Measurements from ENCODE around the gene C5orf15.

The C5orf15 gene

DNA sequence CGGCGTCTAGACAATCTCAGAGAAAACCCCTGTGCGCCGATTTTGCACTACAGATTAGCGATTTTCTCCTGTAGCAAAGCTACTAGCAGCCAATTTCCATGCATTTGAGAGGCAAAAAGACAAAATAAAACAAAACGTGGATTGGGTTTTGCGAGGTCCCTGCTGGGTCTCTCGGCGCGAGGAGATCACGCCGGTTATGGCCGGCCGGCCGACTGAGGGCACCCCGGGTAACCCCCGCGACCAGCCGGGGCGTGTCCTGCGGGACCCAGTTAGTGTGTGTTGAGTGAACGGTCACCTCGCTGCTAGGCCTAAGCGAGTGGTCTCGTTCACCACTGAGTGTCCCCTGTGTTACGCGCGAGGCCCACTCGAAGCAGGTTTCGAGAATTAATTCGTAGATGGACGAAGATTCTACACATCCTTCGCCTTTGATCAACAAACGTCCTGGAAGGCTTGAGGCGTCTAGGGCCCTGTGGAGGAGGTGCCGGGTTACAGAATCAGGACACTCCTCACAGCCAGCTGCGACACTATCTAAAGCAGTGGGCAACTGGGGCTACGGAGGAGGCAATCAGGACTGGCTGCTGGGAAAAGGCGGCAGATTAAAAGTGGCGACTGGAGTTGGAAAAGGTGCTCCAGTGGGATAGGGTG is 37.1 kb upstream of the C5orf15 start:
- Histone ChIP-seq H3K27me3 (ENCODE audit: insufficient read depth, poor library complexity, severe bottlenecking) (no peaks in the 10 kb centered on the region), H3K4me1 (ENCODE audit: insufficient read depth, poor library complexity, severe bottlenecking) (peaks cover 5% of the 10 kb centered on the region), H3K4me3 (ENCODE audit: severe bottlenecking) (peak overlapping the region; percentile 97), H3K27ac (ENCODE audit: poor library complexity, severe bottlenecking) (peak overlapping the region; percentile 85), H3K9me3 (ENCODE audit: severe bottlenecking) (no peaks in the 10 kb centered on the region), H3K36me3 (ENCODE audit: low read depth) (peaks cover 32% of the 10 kb centered on the region)
- peak; percentile 6; the same call in 2 of the 3 replicates for ATAC-seq (ENCODE audit: low read depth)
- TF ChIP-seq, protein P1, sequence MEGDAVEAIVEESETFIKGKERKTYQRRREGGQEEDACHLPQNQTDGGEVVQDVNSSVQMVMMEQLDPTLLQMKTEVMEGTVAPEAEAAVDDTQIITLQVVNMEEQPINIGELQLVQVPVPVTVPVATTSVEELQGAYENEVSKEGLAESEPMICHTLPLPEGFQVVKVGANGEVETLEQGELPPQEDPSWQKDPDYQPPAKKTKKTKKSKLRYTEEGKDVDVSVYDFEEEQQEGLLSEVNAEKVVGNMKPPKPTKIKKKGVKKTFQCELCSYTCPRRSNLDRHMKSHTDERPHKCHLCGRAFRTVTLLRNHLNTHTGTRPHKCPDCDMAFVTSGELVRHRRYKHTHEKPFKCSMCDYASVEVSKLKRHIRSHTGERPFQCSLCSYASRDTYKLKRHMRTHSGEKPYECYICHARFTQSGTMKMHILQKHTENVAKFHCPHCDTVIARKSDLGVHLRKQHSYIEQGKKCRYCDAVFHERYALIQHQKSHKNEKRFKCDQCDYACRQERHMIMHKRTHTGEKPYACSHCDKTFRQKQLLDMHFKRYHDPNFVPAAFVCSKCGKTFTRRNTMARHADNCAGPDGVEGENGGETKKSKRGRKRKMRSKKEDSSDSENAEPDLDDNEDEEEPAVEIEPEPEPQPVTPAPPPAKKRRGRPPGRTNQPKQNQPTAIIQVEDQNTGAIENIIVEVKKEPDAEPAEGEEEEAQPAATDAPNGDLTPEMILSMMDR (IDR thresholded peaks at IDR 0.05; ENCODE audit: poor library complexity, severe bottlenecking) = no peak
- no peak for DNase-seq (ENCODE audit: low spot score)

DNA sequence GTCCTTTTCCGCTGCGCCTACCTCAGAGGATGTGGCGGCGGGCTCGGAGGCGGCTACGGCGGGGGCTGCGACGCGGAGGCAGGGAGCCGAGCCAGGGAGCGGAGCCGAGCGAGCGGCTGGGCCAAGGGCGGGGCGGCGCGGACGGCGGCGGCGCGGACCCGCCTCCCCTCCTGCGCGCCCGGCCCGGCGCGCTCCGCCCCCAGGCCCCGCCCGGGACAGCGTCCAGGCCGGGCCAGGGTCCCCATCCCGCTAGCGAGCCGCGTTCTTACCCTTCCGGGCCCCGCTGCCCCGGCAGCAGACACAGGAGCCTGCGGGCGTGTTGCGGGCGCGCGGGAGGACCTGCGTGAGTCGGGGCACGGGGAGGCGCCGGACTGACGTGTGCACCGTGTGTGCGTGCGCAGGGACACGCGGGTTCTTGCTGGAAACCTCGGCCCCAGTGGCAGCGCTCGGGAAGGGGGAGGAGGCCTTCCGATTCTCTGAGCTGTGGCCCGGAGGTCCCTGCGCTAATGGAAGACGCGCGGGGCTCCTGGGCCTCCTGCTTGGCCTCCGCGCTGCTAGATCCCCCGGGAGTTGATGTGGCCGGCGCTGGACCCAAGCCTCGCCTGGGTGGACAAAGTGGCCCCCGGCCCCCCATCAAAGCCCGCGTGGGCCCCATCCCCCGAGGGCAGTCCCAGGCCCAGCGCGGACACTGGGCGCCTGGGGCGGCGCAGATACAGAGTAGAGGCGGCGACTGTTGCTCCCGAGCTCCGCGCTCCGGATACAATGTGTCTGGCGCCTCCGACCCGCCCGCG is 36.4 kb upstream of the C5orf15 start, which contains the start of gene VDAC1:
Gene VDAC1, minus strand, starts transcription at position 350 of the 791 bp plus-strand sequence. CDS start 11,963 bp downstream, outside the sequence.
- H3K9me3 ChIP-seq (ENCODE audit: severe bottlenecking) = no peaks in the 10 kb centered on the region
- DNase-seq (ENCODE audit: low spot score) (peak; percentile 90), ATAC-seq (ENCODE audit: low read depth) (peak; percentile 77)
- no peaks in the 10 kb centered on the region for H3K27me3 ChIP-seq (ENCODE audit: insufficient read depth, poor library complexity, severe bottlenecking)
- H3K27ac ChIP-seq (ENCODE audit: poor library complexity, severe bottlenecking) = peak within 1 kb of the TSS; percentile 85
- TF ChIP-seq, protein P1 (IDR thresholded peaks at IDR 0.05; ENCODE audit: poor library complexity, severe bottlenecking) = peak; percentile 6
- H3K4me3 ChIP-seq (ENCODE audit: severe bottlenecking) = peak within 1 kb of the TSS; percentile 97
- H3K4me1 ChIP-seq (ENCODE audit: insufficient read depth, poor library complexity, severe bottlenecking) = peaks cover 5% of the 10 kb centered on the region
- H3K36me3 ChIP-seq (ENCODE audit: low read depth) = peaks cover 39% of the 10 kb centered on the region

DNA sequence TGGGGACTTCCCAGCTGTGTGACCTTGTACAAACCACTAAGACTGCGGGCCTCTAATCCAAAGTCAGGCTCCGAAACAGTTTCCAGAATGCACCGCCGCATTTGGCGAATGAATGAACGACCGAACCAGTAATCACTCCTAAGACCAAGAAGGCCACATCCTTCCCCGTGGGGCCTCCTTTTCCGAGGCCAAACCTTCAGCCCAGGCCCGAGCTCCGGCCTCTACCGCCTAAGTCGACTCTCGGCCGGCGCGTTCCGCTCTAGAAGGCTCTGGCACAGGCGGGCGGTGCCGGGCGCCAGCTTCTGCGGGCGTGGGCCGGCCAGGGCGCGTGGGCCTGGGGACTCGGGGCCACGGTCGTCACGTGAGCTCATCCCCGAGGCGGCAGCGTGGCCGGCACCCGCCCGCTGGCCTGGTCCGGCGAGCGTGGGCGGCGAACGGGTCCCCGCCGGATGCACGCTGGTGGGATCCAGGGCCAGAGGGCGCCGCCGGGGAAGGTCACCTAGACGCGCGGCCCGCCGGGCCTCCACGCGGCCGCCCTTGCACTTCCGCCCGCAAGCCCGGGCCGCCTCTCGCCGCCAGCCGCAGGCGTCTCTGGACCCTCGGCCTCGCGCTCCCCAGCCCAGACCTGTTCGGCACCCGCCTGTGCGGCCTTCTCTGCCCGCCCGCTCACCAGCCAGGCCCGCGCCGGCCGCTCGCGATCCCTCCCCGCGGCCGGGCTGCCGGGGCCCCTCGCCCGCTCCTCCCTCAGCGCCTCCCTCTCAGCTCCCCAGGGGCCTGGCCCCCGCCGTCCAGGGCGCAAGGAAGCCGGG is 35.6 kb upstream of the C5orf15 start:
- DNase-seq (ENCODE audit: low spot score) (no peak), ATAC-seq (ENCODE audit: low read depth) (peak; percentile 30)
- Histone ChIP-seq H3K27ac (ENCODE audit: poor library complexity, severe bottlenecking) (peak overlapping the region; percentile 85), H3K9me3 (ENCODE audit: severe bottlenecking) (no peaks in the 10 kb centered on the region), H3K4me3 (ENCODE audit: severe bottlenecking) (peak overlapping the region; percentile 97), H3K4me1 (ENCODE audit: insufficient read depth, poor library complexity, severe bottlenecking) (peaks cover 5% of the 10 kb centered on the region), H3K36me3 (ENCODE audit: low read depth) (peaks cover 43% of the 10 kb centered on the region), H3K27me3 (ENCODE audit: insufficient read depth, poor library complexity, severe bottlenecking) (no peaks in the 10 kb centered on the region)
- TF ChIP-seq, protein P1 (IDR thresholded peaks at IDR 0.05; ENCODE audit: poor library complexity, severe bottlenecking) = no peak

DNA sequence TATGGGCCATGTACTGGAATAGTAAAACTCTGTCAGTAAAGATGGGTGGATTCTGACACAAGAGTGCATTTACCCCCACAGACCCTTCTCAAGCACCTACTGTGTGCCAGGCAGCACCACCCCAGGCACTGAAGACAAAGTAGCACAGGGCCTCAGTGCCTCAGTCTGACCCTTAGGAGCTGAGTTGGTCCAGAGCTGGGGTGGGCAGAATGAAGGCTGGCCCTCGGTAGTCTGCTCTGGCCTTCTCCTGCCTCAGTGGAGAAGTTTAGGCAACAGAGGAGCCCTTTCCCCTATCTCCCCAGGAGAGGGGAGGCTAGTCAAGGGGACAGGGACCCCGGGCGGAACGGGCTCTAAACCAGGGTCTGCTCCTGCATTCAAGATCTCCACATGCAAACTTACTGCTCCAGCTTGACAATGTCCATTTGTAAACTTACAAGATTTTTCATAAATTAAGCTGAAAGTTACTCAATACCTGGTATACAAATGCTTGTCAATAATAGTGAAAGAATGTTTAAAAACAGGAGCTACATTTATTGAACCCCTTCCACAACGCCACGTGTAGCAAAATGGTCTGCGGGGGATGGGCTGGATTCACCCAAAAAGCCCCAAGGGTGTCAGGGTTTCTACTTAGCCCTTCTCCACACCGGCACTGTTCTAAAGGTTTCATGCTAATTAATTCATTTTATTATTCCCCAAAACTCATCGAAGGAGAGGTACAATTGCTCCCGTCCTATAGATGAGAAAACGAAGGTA is 34.8 kb upstream of the C5orf15 start:
- DNase-seq (ENCODE audit: low spot score) (no peak), ATAC-seq (ENCODE audit: low read depth) (no peak)
- peaks cover 5% of the 10 kb centered on the region for H3K4me1 ChIP-seq (ENCODE audit: insufficient read depth, poor library complexity, severe bottlenecking)
- no peaks in the 10 kb centered on the region for H3K9me3 ChIP-seq (ENCODE audit: severe bottlenecking)
- H3K27ac ChIP-seq (ENCODE audit: poor library complexity, severe bottlenecking) = peak overlapping the region; percentile 85
- TF ChIP-seq, protein P1 (IDR thresholded peaks at IDR 0.05; ENCODE audit: poor library complexity, severe bottlenecking) = no peak
- H3K27me3 ChIP-seq (ENCODE audit: insufficient read depth, poor library complexity, severe bottlenecking) = no peaks in the 10 kb centered on the region
- H3K4me3 ChIP-seq (ENCODE audit: severe bottlenecking) = peak overlapping the region; percentile 97
- peaks cover 48% of the 10 kb centered on the region for H3K36me3 ChIP-seq (ENCODE audit: low read depth)
